HG02798 (cell line): ENCODE data around the gene CCDC91.

ENCODE experiments used
- ATAC-seq: cut with Tn5 transposase; IDR thresholded peaks from one replicate; pipeline ENCODE4 v1.9.1; 2021; ENCODE audit warnings: mild to moderate bottlenecking; ENCODE audit not compliant: unreplicated experiment, poor library complexity

CCDC91 gene

GRCh38 chr12:28568118-28568517 is 377.9 kb downstream of the CCDC91 start:
- no peak for ATAC-seq

GRCh38 chr12:28568704-28569103 is 378.4 kb downstream of the CCDC91 start:
- no peak for ATAC-seq

DNA sequence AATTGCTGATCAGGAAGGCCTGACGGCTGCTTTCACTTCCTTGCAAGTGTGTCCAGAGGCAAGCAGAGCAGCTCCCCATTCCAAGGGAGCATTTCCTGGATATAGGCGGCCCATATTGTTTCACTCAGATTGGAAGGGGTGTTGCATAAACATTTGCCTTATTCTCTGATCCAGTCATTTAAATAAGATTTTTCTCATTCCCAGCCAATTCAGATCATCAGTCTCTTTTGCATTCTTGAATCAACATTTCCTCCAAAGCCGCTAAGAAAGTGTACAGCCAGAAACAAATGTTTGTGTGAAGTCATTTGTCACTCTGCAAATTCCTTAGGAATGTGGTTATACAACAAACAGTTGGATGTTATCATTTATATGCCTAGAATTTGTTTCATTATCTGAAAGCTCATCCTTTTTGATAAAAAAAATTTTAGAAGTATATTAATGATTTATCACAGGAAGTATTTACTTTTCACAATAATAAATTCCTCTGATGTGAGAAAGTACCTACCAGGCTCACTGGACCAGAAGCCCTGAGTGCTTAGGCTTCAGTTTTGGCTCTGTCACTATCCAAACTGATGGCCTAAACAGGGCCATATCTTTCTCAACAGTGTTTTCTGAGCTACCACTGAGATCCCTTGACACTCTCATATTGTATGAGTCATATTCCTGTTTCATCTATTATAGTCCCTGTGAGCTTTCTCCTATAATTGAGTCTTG is 379.6 kb downstream of the CCDC91 start:
- no peak for ATAC-seq

DNA sequence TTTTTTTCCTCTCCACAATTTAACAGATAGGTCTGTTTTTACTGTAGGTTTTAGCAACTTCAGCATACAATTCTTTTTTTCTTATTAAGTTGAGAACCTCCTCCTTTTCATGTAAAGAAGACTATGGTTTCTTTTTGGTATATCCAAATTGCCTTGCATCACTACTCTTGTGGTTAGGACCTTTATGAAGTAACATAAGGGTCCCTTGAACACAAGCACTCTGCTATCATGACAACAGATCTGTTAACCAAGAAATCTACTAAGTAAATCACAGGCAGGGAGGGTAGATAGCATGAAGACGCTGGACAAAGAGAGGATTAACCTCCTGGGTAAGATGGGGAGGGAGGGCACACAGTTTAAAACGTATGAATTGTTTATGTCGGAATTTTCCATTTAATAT is 380.6 kb downstream of the CCDC91 start:
- no peak for ATAC-seq

DNA sequence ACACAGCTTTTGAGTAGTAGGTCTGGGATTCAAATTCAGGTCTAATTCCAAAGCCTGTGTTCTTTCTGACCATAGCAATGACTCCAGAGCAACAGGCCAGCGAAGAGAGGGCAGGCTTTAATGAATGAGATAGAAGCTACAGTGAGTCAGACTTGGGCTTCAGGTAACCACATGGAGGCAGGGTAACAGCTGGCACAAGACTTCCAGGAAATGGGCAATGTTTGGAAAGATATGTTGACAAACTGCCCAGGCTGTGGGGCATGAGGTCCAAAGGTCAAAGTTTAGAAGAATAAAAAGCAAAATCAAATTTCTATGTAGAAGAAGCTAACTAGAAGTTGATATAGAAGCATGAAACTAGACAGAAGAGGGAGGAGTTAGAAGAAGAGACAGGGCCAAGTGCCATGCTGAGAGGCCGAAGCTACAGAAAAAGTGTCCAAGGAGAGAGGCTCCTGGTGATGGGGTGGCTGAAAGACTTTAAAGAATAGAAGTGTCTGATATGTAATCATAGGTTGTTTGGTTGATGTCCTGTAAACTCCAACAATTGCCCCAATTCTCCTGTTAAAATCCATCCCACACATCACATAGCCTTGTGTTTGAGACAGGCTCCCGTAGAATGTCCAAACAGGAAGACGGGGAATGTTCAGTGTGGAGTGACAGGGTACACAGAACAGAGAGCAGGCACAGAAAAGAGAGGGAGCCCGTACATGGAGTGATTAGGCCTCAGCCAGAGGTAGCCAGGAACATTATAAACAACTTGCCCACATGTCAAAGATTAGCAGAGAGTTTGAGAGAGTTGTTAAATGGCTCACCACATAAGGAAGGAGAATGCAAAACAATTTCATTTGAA is 384.7 kb downstream of the CCDC91 start:
- no peak for ATAC-seq

DNA sequence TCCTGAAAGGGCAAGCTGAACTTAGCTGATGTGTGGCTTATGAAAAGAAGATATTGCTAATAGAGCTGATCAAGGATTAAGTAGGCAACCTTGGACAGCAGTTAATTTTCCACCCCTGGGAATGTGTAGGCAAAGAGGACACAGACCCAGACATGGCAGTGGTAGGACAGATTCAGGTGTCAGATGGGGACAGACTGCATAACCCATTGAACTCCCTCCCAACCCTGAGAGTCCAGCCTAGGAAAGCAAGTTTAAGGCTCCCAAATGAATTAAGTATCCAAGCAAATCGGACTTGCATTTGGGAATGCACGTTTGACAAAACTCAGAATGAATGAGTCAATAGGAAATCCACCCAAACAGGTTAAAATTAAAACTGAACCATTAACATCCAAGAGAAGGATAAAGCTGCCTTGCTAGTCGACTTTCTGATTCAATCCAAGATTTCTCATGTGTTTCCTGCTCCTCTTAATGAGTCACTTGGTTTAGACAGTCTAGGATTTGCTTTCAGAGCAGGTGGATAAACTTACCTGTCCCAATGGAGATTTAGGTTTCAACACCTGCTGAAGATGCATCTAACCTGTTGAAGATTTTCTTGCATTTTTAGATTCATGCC is 385.4 kb downstream of the CCDC91 start:
- ATAC-seq = no peak

GRCh38 chr12:28578361-28578760 is 388.1 kb downstream of the CCDC91 start:
- ATAC-seq = no peak

DNA sequence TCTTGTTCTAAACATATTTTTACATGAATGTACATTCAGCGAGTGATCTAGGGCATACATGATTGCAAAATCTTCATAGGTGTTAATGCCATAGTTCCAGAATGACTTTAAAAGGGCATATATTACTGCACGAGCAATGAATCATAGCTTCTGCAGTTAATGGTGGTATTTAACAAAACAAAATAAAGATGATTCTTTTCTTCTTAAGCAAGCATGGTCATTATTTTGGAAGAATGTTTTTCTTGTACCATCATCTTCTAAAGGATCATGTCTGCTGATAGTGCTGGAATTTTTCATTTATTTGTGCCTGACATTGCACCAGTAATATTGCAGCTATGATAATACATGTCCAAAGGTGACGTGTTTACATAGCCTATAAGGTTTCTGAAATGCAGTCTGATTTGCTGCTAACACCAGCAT is 388.6 kb downstream of the CCDC91 start:
- no peak for ATAC-seq

DNA sequence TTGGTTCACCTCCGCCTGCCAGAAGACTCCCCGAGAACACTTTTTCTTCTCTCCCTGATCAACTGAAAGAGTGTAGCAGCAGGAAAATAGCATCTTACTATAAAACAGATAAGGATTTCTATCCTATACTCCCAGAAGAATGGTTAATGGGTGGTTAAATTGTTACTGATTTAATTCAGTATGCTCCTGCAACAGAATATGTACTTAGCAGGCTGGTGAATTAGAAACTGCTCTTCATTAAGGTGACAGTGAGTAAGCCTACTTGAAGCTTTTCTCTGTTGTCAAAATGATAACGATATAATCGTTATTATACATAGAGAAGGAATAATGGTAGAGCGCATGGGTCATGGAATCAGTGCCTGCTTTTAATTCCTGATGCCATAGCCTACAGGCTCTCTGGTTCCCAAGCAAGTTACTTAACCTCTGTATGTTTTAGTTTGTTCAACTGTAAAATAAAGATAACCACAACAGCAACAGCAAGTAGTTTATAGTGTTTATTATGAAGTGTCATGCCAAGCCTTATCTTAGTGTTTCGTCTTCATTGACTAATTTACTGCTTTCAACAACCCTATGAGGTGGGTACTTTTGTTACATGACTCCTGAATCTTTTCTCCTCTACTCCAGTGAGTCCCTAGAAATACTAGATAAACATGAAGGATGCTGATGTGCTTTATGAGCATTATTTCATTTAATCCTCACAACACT is 392.6 kb downstream of the CCDC91 start:
- ATAC-seq = no peak

- ATAC-seq = no peak
Measured at GRCh38 chr12:28583701-28584261, 393.5 kb downstream of the CCDC91 start.

DNA sequence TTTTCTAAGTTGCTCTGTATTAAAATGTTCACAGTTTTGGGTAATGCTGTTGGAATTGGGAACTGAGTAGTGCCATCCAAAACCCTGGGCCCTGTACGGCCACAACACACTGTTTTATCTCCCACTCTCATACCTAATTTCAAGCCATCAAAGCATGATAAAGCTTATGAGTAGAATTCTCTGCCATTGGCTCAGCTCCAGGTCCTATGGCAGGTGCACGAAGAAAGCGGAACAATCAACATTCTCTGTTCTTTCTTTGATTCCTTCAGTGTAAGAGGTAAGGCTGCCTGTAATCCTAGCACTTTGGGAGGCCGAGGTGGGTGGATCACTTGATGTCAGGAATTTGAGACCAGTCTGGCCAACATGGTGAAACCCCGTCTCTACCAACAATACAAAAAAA is 394.9 kb downstream of the CCDC91 start:
- ATAC-seq = no peak

DNA sequence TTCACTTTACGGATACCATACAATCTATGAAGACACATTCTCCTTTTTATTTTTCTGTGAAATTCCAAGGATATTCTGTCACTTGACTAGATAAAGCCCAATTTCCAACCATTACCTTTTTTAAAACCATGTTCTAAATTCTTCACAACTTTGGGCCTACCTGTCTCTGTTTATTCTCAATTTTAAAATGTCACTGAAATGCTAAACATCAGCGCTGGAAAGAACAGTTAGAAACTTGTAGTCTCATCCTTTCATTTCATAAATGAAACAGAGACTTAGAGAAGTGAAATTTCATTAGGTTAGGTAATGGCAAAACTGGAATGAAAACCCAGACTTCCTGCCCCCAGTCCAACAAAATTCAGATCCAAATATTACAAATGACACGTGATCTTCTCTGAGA is 396.2 kb downstream of the CCDC91 start:
- no peak for ATAC-seq

DNA sequence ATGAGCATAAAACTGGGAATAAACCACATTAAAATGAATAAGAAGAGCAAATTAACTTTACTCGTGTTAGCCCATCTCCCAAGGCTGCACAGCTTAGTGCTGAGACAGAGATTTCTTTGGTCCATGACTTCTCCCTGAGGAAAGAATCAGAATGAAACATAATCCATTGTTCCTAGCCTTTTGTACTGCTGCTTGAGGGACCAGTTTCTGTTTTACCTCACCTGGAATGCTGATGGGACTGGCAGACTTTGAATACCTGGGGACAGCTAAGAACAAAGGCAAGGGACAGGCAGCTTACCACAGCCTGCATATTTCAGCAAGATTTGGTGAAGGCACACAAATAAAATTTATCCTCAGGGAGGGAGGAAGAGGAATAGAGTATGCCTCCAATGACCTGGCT is 401.6 kb downstream of the CCDC91 start:
- no peak for ATAC-seq
